Stimulated activated CD8-positive, alpha-beta memory T cell treated with anti-CD3 and anti-CD28 coated beads, Interleukin-2, amount 100 ng/mL, for 48 hours (primary cell): ENCODE data around the gene PAQR3.

Source experiments
- DNase-seq, 2 donors: peaks; one replicate each; pipeline ENCODE4 v3.0.0-alpha.2; 2020; ENCODE audit warnings: low read depth in 2 of 2

The PAQR3 gene

DNA sequence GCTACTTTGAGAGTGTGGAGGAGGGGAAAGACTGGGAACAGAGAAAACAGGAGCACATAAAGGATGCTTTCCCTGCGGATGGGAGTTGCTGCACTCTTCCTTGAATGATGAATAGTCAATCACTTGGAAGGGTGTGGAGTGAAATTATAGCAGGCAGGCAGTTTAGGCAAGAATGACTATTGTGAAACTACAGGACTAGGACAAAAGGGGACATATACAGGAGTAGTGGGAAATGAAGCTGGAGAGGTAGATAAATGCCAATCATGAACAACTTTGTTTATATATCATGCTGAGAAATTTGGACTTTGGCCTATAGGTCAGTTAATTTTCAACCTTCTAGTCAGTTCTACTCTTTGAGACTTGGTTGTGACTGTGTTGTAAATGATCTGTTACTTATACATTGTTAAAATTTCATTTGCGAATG, 76.9 kb downstream of the PAQR3 start:
- DNase-seq, result no peak
